IMR-90 (cell line): ENCODE results near the gene ASB7. TPM values are rescaled to one million over a fixed set of nuclear protein-coding genes. Genes with fewer than 3 reads are reported as not detected.

ENCODE experiments used
- ATAC-seq: fragments of 200-7000 bp; cut with Tn5 transposase; 2 replicates; pipeline ENCODE4 v1.9.1; 2020; ENCODE audit warnings: low read depth, mild to moderate bottlenecking, moderate library complexity
- BruUV-seq: library from RNA; stranded (reverse); fragments of 400-500 nt; replicated peaks from 2 replicates; lab custom pipeline; 2021; lab: Mats Ljungman, UMichigan
- CTCF ChIA-PET: fragments of 300-600 bp; formaldehyde crosslinking; extraction: SDS; loops from one replicate; lab custom pipeline; 2021; ENCODE audit warnings: antibody characterized with exemption; lab: Yijun Ruan, JAX
- POLR2A ChIA-PET: fragments of 300-600 bp; sonication (Branson Sonifier 250); formaldehyde crosslinking; loops from one replicate; lab custom pipeline; 2022; ENCODE audit warnings: antibody characterized with exemption; ENCODE audit not compliant: unreplicated experiment; lab: Charles Lee
- DNase-seq: peaks from one replicate; pipeline ENCODE4 v3.0.0; 2013
- H2AFZ ChIP-seq: replicated peaks from 2 replicates; pipeline ENCODE3; 2013; ENCODE audit warnings: low read length, mild to moderate bottlenecking; ENCODE audit not compliant: poor library complexity
- H2AK5ac ChIP-seq: 2 replicates; pipeline ENCODE4 v1.6.1; 2013; ENCODE audit warnings: low read depth, low read length, inconsistent platforms
- H2AK9ac ChIP-seq: replicated peaks from 2 replicates; pipeline ENCODE3; 2013; ENCODE audit warnings: mild to moderate bottlenecking, low read depth, low read length, moderate library complexity; ENCODE audit not compliant: poor library complexity
- H2BK120ac ChIP-seq: 2 replicates; pipeline ENCODE4 v1.6.1; 2013; ENCODE audit warnings: low read depth, low read length, inconsistent platforms
- H2BK15ac ChIP-seq: 3 replicates; pipeline ENCODE4 v1.6.1; 2013; ENCODE audit warnings: low read depth, low read length, inconsistent platforms
- H2BK20ac ChIP-seq: 2 replicates; pipeline ENCODE4 v1.6.1; 2013; ENCODE audit warnings: low read depth, mild to moderate bottlenecking, inconsistent platforms, low read length, moderate library complexity
- H2BK5ac ChIP-seq: 2 replicates; pipeline ENCODE4 v1.6.1; 2013; ENCODE audit warnings: mild to moderate bottlenecking, low read depth, low read length, inconsistent platforms; ENCODE audit not compliant: poor library complexity, severe bottlenecking
- H3K14ac ChIP-seq: replicated peaks from 2 replicates; pipeline ENCODE4 v1.6.1; 2013; ENCODE audit warnings: low read depth, low read length, inconsistent platforms
- H3K18ac ChIP-seq: 2 replicates; pipeline ENCODE4 v1.6.1; 2013; ENCODE audit warnings: low read depth, low read length, control low read depth
- H3K23ac ChIP-seq: 2 replicates; pipeline ENCODE4 v1.6.1; 2013; ENCODE audit warnings: low read depth, low read length, inconsistent platforms
- H3K27ac ChIP-seq: 2 replicates; pipeline ENCODE4 v1.5.1; 2013; ENCODE audit warnings: mild to moderate bottlenecking, control low read depth, low read length; ENCODE audit not compliant: insufficient read depth
- H3K27me3 ChIP-seq: 2 replicates; pipeline ENCODE4 v1.6.1; 2013; ENCODE audit warnings: low read length; ENCODE audit not compliant: control insufficient read depth, insufficient read depth
- H3K36me3 ChIP-seq: 2 replicates; pipeline ENCODE4 v1.6.1; 2013; ENCODE audit warnings: low read length, mixed read lengths; ENCODE audit not compliant: control insufficient read depth, insufficient read depth
- H3K4ac ChIP-seq: 2 replicates; pipeline ENCODE4 v1.6.1; 2013; ENCODE audit warnings: low read depth, low read length, inconsistent platforms
- H3K4me1 ChIP-seq: 2 replicates; pipeline ENCODE4 v1.6.1; 2013; ENCODE audit warnings: low read length, mixed read lengths; ENCODE audit not compliant: control insufficient read depth, insufficient read depth
- H3K4me2 ChIP-seq: 2 replicates; pipeline ENCODE4 v1.6.1; 2013; ENCODE audit warnings: low read depth, mild to moderate bottlenecking, control low read depth, low read length, moderate library complexity
- H3K4me3 ChIP-seq: 2 replicates; pipeline ENCODE4 v1.5.1; 2013; ENCODE audit warnings: low read depth, mild to moderate bottlenecking, control low read depth, low read length, moderate library complexity; ENCODE audit not compliant: insufficient read depth
- H3K56ac ChIP-seq: 2 replicates; pipeline ENCODE4 v1.6.1; 2013; ENCODE audit warnings: low read length, inconsistent platforms; ENCODE audit not compliant: insufficient read depth; ENCODE audit errors: extremely low read depth
- H3K79me1 ChIP-seq, 2 experiments: 2 replicates each; pipeline ENCODE4 v1.6.1; 2013; ENCODE audit warnings: low read length in 2 of 2, inconsistent platforms in 1 of 2, low read depth in 1 of 2
- H3K9ac ChIP-seq: 2 replicates; pipeline ENCODE4 v1.6.1; 2013; ENCODE audit warnings: low read depth, low read length, control low read depth
- H3K9me1 ChIP-seq: 2 replicates; pipeline ENCODE4 v1.6.1; 2013; ENCODE audit warnings: low read length, inconsistent platforms; ENCODE audit not compliant: insufficient read depth
- H3K9me3 ChIP-seq: 2 replicates; pipeline ENCODE4 v1.6.1; 2013; ENCODE audit warnings: low read length; ENCODE audit not compliant: control insufficient read depth, insufficient read depth
- H4K20me1 ChIP-seq: 2 replicates; pipeline ENCODE4 v1.6.1; 2013; ENCODE audit warnings: low read length, inconsistent platforms; ENCODE audit not compliant: insufficient read depth
- H4K5ac ChIP-seq: 2 replicates; pipeline ENCODE4 v1.6.1; 2013; ENCODE audit warnings: mild to moderate bottlenecking, low read depth, low read length, control low read depth
- H4K8ac ChIP-seq, 2 experiments: 2 replicates each; pipeline ENCODE4 v1.6.1; 2013; ENCODE audit warnings: low read depth in 2 of 2, low read length in 2 of 2, control low read depth in 1 of 2, inconsistent platforms in 1 of 2
- H4K91ac ChIP-seq: 2 replicates; pipeline ENCODE4 v1.6.1; 2013; ENCODE audit warnings: low read depth, low read length, inconsistent platforms; ENCODE audit not compliant: insufficient read depth
- BHLHE40 ChIP-seq: fragments of 150-350 bp; IDR thresholded peaks from 2 replicates; pipeline ENCODE4 v1.6.1; 2016; ENCODE audit warnings: mild to moderate bottlenecking, low read depth, low read length
- CEBPB ChIP-seq: IDR thresholded peaks from 2 replicates; pipeline ENCODE4 v1.6.1; 2012; ENCODE audit warnings: low read depth, low read length, improper control_type of control experiment
- CHD1 ChIP-seq: IDR thresholded peaks from 2 replicates; pipeline ENCODE4 v1.6.1; 2012; ENCODE audit warnings: low read depth, low read length, improper control_type of control experiment
- FOS ChIP-seq: fragments of 150-350 bp; IDR thresholded peaks from 2 replicates; pipeline ENCODE4 v1.6.1; 2016; ENCODE audit warnings: low read depth, low read length
- MAFK ChIP-seq: IDR thresholded peaks from 2 replicates; pipeline ENCODE4 v1.6.1; 2012; ENCODE audit warnings: low read depth, low read length, improper control_type of control experiment
- MAZ ChIP-seq: IDR thresholded peaks from 2 replicates; pipeline ENCODE4 v1.6.1; 2012; ENCODE audit warnings: low read depth, mild to moderate bottlenecking, low read length, improper control_type of control experiment, moderate library complexity, borderline replicate concordance
- MXI1 ChIP-seq: IDR thresholded peaks from 2 replicates; pipeline ENCODE4 v1.6.1; 2012; ENCODE audit warnings: low read depth, mild to moderate bottlenecking, low read length, moderate library complexity, borderline replicate concordance
- RAD21 ChIP-seq: IDR thresholded peaks from 2 replicates; pipeline ENCODE4 v1.6.1; 2012; ENCODE audit warnings: low read length, improper control_type of control experiment
- RCOR1 ChIP-seq: IDR thresholded peaks from 2 replicates; pipeline ENCODE4 v1.6.1; 2012; ENCODE audit warnings: mild to moderate bottlenecking, low read length, improper control_type of control experiment; ENCODE audit not compliant: insufficient replicate concordance
- RFX5 ChIP-seq: IDR thresholded peaks from 2 replicates; pipeline ENCODE4 v1.8.0; 2012; ENCODE audit warnings: low read depth, mild to moderate bottlenecking, low read length, moderate library complexity
- SMC3 ChIP-seq: fragments of 150-350 bp; IDR thresholded peaks from 2 replicates; pipeline ENCODE4 v1.6.1; 2016; ENCODE audit warnings: low read depth, mild to moderate bottlenecking, antibody characterized with exemption, low read length, moderate library complexity
- USF2 ChIP-seq: fragments of 150-350 bp; IDR thresholded peaks from 2 replicates; pipeline ENCODE4 v1.6.1; 2017; ENCODE audit warnings: mild to moderate bottlenecking, antibody characterized with exemption, low read length, low read depth
- WGBS, 2 experiments: methylation state at CpG; one replicate each; pipeline versions ENCODE4 v1.1.5 to v1.1.7; 2013; ENCODE audit warnings: missing lambda C conversion rate in 2 of 2; ENCODE audit not compliant: insufficient read length in 1 of 2; ENCODE audit errors: extremely low coverage in 2 of 2; 5-methylcytosine and 5-hydroxymethylcytosine counted together
- dilution Hi-C: fragments of 300-500 bp; cut with HindIII; formaldehyde crosslinking; loops from one replicate; pipeline ENCODE4 v1.14.3; 2018; ENCODE audit warnings: low sequenced_read_pairs; ENCODE audit not compliant: unreplicated experiment
- in situ Hi-C: fragments of 300-500 bp; cut with MboI; formaldehyde crosslinking; loops from 3 replicates; pipeline ENCODE4 v1.14.3; 2019; ENCODE audit warnings: low sequenced_read_pairs, inconsistent platforms, mixed read lengths
- intact Hi-C: fragments of 100-400 bp; cut with micrococcal nuclease; formaldehyde crosslinking; loops from 2 replicates; pipeline ENCODE4 v1.10.0; 2022
- polyA plus RNA-seq, 3 experiments: library from polyadenylated mRNA; depleted of rRNA; stranded (reverse); fragments of >200 nt; gene quantifications; 2 replicates each; pipeline ENCODE4 v1.2.3, GENCODE V29; 2012; ENCODE audit warnings: low replicate concordance in 1 of 3
- total RNA-seq: library from RNA; depleted of rRNA; stranded (reverse); fragments of >200 nt; gene quantifications from 2 replicates; pipeline ENCODE4 v1.2.3, GENCODE V29; 2012
- TF ChIP-seq, protein P1 (sequence below): conservative IDR thresholded peaks from 2 replicates; pipeline ENCODE4 v1.5.1; 2012; ENCODE audit warnings: mild to moderate bottlenecking, low read depth, low read length, improper control_type of control experiment

ASB7 gene
- total and polyA plus RNA-seq, 2 of the 4 experiments (the other 2 are of a cell fraction), result 7.7 to 16.7 TPM

GRCh38 chr15:100572362-100572983 lies 29.9 kb upstream of the ASB7 start:
- Histone ChIP-seq H3K9ac (no peak overlapping the region), H4K5ac (no peak overlapping the region), H3K9me3 (no peaks in the 10 kb centered on the region), H3K9me1 (no peaks in the 10 kb centered on the region), H2AK5ac (no peak overlapping the region), H3K4me3 (no peak overlapping the region), H2BK20ac (no peak overlapping the region), H2BK120ac (no peak overlapping the region), H3K18ac (no peak overlapping the region), H2AFZ (no peak overlapping the region), H3K4me1 (0 out of 2 replicates have a peak, but pooled peaks cover 2% of the 10 kb centered on the region), H3K4me2 (no peak overlapping the region), H3K56ac (no peak overlapping the region), H2BK5ac (no peak overlapping the region), H4K20me1 (no peaks in the 10 kb centered on the region), H2AK9ac (no peak overlapping the region), H3K36me3 (peaks cover 8% of the 10 kb centered on the region), H4K8ac (no peak overlapping the region), H3K14ac (no peak overlapping the region), H3K27me3 (no peaks in the 10 kb centered on the region), H3K79me1 (no peaks in the 10 kb centered on the region; a peak in 2 of 4 replicates), H4K91ac (no peak overlapping the region), H3K4ac (no peak overlapping the region), H3K23ac (no peak overlapping the region), H3K27ac (no peak overlapping the region), H2BK15ac (no peak overlapping the region)
- no CpG with 5 or more reads among the region's 4 CpGs for WGBS, 2 experiments
- intact Hi-C loops, result loop anchor here (1.0 to 2.0 kb wide), 2 partner anchors 222 to 644 kb away; no protein-coding TSS in a partner anchor
- ATAC-seq (peak; percentile 48), DNase-seq (peak; percentile 23)
- POLR2A ChIA-PET, result no interaction called here
- dilution Hi-C loops, result no loop called here
- TF ChIP-seq, protein P1, sequence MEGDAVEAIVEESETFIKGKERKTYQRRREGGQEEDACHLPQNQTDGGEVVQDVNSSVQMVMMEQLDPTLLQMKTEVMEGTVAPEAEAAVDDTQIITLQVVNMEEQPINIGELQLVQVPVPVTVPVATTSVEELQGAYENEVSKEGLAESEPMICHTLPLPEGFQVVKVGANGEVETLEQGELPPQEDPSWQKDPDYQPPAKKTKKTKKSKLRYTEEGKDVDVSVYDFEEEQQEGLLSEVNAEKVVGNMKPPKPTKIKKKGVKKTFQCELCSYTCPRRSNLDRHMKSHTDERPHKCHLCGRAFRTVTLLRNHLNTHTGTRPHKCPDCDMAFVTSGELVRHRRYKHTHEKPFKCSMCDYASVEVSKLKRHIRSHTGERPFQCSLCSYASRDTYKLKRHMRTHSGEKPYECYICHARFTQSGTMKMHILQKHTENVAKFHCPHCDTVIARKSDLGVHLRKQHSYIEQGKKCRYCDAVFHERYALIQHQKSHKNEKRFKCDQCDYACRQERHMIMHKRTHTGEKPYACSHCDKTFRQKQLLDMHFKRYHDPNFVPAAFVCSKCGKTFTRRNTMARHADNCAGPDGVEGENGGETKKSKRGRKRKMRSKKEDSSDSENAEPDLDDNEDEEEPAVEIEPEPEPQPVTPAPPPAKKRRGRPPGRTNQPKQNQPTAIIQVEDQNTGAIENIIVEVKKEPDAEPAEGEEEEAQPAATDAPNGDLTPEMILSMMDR, result peak; percentile 39
- no peak for TF ChIP-seq BHLHE40
- TF ChIP-seq USF2, result no peak
- no peak for TF ChIP-seq RFX5
- TF ChIP-seq CEBPB, result no peak
- TF ChIP-seq CHD1, result no peak
- no peak for TF ChIP-seq RCOR1
- no peak for TF ChIP-seq MAZ
- TF ChIP-seq SMC3, result peak; percentile 29; the same call in 1 of the 2 replicates
- TF ChIP-seq FOS, result no peak
- TF ChIP-seq MAFK, result no peak
- no peak for TF ChIP-seq MXI1
- peak; percentile 1; the same call in 1 of the 2 replicates for TF ChIP-seq RAD21
- BruUV-seq, result no TSS peak
- CTCF ChIA-PET, result interaction anchor here (0.5 to 1.4 kb wide), 4 partner anchors 13 to 1035 kb away, joined by 3 to 8 read pairs (median 4); no protein-coding TSS in a partner anchor
- in situ Hi-C loops, result no loop called here
